ENCODE measurements around the gene UGGT1. TPM values are rescaled to one million over a fixed set of nuclear protein-coding genes. Genes with fewer than 3 reads are reported as not detected.

Gene UGGT1
- total RNA-seq, 1 experiment from 2014 or later: 55.9 TPM

- H3K27ac Mint-ChIP-seq: peak overlapping the region; percentile 2 to 18 (median 10); a peak in 3 of 7 replicates
- TF ChIP-seq CTCF (conservative IDR thresholded peaks at IDR 0.05): no peak
- H3K9me3 Mint-ChIP-seq: no peaks in the 10 kb centered on the region
Observed at GRCh38 chr2:128091726-128092080, 703 bp downstream of the UGGT1 start.

More at GRCh38 chr2:128091726-128092080, 703 bp downstream of the UGGT1 start:
- H3K36me3 Mint-ChIP-seq (ENCODE audit: insufficient read depth in 1 of 3, low read depth in 3 of 3): no peaks in the 10 kb centered on the region
- Histone ChIP-seq H2BK120ac (ENCODE audit: low read depth, low read length, poor library complexity, severe bottlenecking) (no peak overlapping the region), H3K27me3 (ENCODE audit: insufficient read depth, low read length) (no peaks in the 10 kb centered on the region), H3K4ac (ENCODE audit: low read depth, low read length) (no peak overlapping the region), H4K5ac (ENCODE audit: insufficient read length, low read depth, low read length) (no peak overlapping the region), H3K56ac (ENCODE audit: insufficient read length, low read depth, low read length) (no peak overlapping the region), H3K79me2 (ENCODE audit: insufficient read depth, low read length) (peaks cover 26% of the 10 kb centered on the region), H4K20me1 (ENCODE audit: control insufficient read depth, insufficient read depth, insufficient read length) (no peaks in the 10 kb centered on the region), H3K4me1 (ENCODE audit: insufficient read depth, low read length) (0 out of 2 replicates have a peak, but pooled peaks cover 2% of the 10 kb centered on the region), H3K4me2 (ENCODE audit: insufficient read depth, insufficient read length, low read length) (peak overlapping the region; percentile 89), H2AFZ (ENCODE audit: low read length) (no peak overlapping the region), H3K9ac (ENCODE audit: extremely low read depth, insufficient read length, low read length) (peak overlapping the region; percentile 56), H3K79me1 (ENCODE audit: insufficient read depth, low read depth, low read length, poor library complexity, severe bottlenecking) (no peaks in the 10 kb centered on the region), H2AK5ac (ENCODE audit: insufficient read length, low read length) (no peak overlapping the region), H3K9me3 (ENCODE audit: control insufficient read depth, low read depth, low read length) (no peaks in the 10 kb centered on the region), H4K91ac (ENCODE audit: insufficient read length, low read depth, low read length) (no peak overlapping the region), H4K8ac (replicated peaks; ENCODE audit: insufficient read length, low read depth, low read length) (no peak overlapping the region), H3K14ac (ENCODE audit: insufficient read depth, low read length) (no peak overlapping the region), H3K27ac (ENCODE audit: insufficient read length, low read depth, low read length) (no peak overlapping the region), H3K23ac (ENCODE audit: insufficient read length, low read depth, low read length) (no peak overlapping the region), H2BK15ac (ENCODE audit: low read depth, low read length) (no peak overlapping the region), H2BK12ac (ENCODE audit: insufficient read length, low read depth, low read length) (no peak overlapping the region), H3T11ph (ENCODE audit: low read length) (no peak overlapping the region), H3K23me2 (ENCODE audit: insufficient read length, low read depth, low read length, poor library complexity, severe bottlenecking) (peaks cover 5% of the 10 kb centered on the region), H2BK20ac (ENCODE audit: low read depth, low read length, poor library complexity, severe bottlenecking) (no peak overlapping the region), H3K18ac (ENCODE audit: insufficient read length, low read depth, low read length) (no peak overlapping the region), H2BK5ac (ENCODE audit: insufficient read length, low read length) (no peak overlapping the region)
- DNase-seq: no peak
- H3K4me3 Mint-ChIP-seq: peak overlapping the region; percentile 89 to 93
- H3K4me1 Mint-ChIP-seq: peaks cover 2 to 17% of the 10 kb centered on the region in 2 experiments; a peak in 3 of 4 replicates
- no peaks in the 10 kb centered on the region for H3K27me3 Mint-ChIP-seq (ENCODE audit: low read depth)
- WGBS (ENCODE audit: extremely low coverage, insufficient read length, low lambda C conversion rate): no CpG with 5 or more reads among the region's 9 CpGs

All from H9 (cell line).